ENCODE results near the gene PAOX.
A peak's percentile ranks its signal among the peaks of the same experiment; 100 is the strongest.

The PAOX gene

GRCh38 chr10:133335246-133336117, 43.6 kb upstream of the PAOX start (continued):
- TF ChIP-seq ZNF18 (tag by site-specific recombination; IDR thresholded peaks at IDR 0.05) (no peak), ZNF707 (tag by site-specific recombination; IDR thresholded peaks at IDR 0.05) (no peak), ZNF585B (tag by site-specific recombination; IDR thresholded peaks at IDR 0.05) (no peak), ZNF280C (tag by site-specific recombination; IDR thresholded peaks at IDR 0.05) (no peak), GLIS1 (tag by site-specific recombination; IDR thresholded peaks at IDR 0.05) (peak; percentile 75), ZNF670 (tag by site-specific recombination; IDR thresholded peaks at IDR 0.05; ENCODE audit: low read depth) (no peak), ZNF10 (tag by site-specific recombination; IDR thresholded peaks at IDR 0.05) (no peak), ZNF146 (tag by site-specific recombination; IDR thresholded peaks at IDR 0.05) (no peak), ZNF518A (tag by site-specific recombination; conservative IDR thresholded peaks at IDR 0.05; ENCODE audit: low read depth) (0 out of 2 replicates have a peak, but pooled peaks have one; percentile 29), ZNF114 (tag by site-specific recombination; IDR thresholded peaks at IDR 0.05) (no peak), ZEB2 (tag by site-specific recombination; IDR thresholded peaks at IDR 0.05) (0 out of 2 replicates have a peak, but pooled peaks have one; percentile 24), ZNF514 (tag by site-specific recombination; IDR thresholded peaks at IDR 0.05) (no peak), ZBTB7A (tag by site-specific recombination; IDR thresholded peaks at IDR 0.05; ENCODE audit: low read depth) (peak; percentile 87), ZNF664 (tag by site-specific recombination; IDR thresholded peaks at IDR 0.05) (no peak), ZNF292 (tag by site-specific recombination; IDR thresholded peaks at IDR 0.05; ENCODE audit: borderline replicate concordance, low read depth) (no peak), ZNF16 (tag by site-specific recombination; IDR thresholded peaks at IDR 0.05; ENCODE audit: low read depth) (no peak), SALL2 (tag by site-specific recombination; IDR thresholded peaks at IDR 0.05; ENCODE audit: borderline replicate concordance) (no peak), SP2 (tag by site-specific recombination; IDR thresholded peaks at IDR 0.05) (peak; percentile 47), HOXD13 (CRISPR knock-in tag; IDR thresholded peaks at IDR 0.05; ENCODE audit: borderline replicate concordance) (no peak), ZNF223 (tag by site-specific recombination; IDR thresholded peaks at IDR 0.05) (no peak), ZNF654 (tag by site-specific recombination; IDR thresholded peaks at IDR 0.05; ENCODE audit: low read depth) (no peak)
- TF ChIP-seq, protein P1, sequence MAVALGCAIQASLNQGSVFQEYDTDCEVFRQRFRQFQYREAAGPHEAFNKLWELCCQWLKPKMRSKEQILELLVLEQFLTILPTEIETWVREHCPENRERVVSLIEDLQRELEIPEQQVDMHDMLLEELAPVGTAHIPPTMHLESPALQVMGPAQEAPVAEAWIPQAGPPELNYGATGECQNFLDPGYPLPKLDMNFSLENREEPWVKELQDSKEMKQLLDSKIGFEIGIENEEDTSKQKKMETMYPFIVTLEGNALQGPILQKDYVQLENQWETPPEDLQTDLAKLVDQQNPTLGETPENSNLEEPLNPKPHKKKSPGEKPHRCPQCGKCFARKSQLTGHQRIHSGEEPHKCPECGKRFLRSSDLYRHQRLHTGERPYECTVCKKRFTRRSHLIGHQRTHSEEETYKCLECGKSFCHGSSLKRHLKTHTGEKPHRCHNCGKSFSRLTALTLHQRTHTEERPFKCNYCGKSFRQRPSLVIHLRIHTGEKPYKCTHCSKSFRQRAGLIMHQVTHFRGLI (tag by site-specific recombination; IDR thresholded peaks at IDR 0.05), result no peak
- TF ChIP-seq, protein P2, sequence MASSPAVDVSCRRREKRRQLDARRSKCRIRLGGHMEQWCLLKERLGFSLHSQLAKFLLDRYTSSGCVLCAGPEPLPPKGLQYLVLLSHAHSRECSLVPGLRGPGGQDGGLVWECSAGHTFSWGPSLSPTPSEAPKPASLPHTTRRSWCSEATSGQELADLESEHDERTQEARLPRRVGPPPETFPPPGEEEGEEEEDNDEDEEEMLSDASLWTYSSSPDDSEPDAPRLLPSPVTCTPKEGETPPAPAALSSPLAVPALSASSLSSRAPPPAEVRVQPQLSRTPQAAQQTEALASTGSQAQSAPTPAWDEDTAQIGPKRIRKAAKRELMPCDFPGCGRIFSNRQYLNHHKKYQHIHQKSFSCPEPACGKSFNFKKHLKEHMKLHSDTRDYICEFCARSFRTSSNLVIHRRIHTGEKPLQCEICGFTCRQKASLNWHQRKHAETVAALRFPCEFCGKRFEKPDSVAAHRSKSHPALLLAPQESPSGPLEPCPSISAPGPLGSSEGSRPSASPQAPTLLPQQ (tag by site-specific recombination; IDR thresholded peaks at IDR 0.05), result peak; percentile 97
- TF ChIP-seq, protein P3, sequence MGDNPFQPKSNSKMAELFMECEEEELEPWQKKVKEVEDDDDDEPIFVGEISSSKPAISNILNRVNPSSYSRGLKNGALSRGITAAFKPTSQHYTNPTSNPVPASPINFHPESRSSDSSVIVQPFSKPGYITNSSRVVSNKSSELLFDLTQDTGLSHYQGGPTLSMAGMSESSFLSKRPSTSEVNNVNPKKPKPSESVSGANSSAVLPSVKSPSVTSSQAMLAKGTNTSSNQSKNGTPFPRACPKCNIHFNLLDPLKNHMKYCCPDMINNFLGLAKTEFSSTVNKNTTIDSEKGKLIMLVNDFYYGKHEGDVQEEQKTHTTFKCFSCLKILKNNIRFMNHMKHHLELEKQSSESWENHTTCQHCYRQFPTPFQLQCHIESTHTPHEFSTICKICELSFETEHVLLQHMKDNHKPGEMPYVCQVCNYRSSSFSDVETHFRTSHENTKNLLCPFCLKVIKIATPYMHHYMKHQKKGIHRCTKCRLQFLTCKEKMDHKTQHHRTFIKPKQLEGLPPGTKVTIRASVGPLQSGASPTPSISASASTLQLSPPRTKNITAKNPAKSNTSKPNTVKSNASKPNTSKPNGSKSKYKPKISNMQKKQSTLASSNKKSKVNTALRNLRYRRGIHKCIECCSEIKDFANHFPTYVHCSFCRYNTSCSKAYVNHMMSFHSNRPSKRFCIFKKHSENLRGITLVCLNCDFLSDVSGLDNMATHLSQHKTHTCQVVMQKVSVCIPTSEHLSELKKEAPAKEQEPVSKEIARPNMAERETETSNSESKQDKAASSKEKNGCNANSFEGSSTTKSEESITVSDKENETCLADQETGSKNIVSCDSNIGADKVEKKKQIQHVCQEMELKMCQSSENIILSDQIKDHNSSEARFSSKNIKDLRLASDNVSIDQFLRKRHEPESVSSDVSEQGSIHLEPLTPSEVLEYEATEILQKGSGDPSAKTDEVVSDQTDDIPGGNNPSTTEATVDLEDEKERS (tag by site-specific recombination; IDR thresholded peaks at IDR 0.05), result no peak

All from HEK293 (cell line).